ENCODE data around the gene ARHGAP27. TPM values are rescaled to one million over a fixed set of nuclear protein-coding genes. Genes with fewer than 3 reads are reported as not detected.

Gene ARHGAP27
- total and polyA plus RNA-seq, 2 of the 13 experiments (the other 11 are each of a cell fraction or from before 2014, with no cell fraction given): 15.5 to 18.9 TPM

DNA sequence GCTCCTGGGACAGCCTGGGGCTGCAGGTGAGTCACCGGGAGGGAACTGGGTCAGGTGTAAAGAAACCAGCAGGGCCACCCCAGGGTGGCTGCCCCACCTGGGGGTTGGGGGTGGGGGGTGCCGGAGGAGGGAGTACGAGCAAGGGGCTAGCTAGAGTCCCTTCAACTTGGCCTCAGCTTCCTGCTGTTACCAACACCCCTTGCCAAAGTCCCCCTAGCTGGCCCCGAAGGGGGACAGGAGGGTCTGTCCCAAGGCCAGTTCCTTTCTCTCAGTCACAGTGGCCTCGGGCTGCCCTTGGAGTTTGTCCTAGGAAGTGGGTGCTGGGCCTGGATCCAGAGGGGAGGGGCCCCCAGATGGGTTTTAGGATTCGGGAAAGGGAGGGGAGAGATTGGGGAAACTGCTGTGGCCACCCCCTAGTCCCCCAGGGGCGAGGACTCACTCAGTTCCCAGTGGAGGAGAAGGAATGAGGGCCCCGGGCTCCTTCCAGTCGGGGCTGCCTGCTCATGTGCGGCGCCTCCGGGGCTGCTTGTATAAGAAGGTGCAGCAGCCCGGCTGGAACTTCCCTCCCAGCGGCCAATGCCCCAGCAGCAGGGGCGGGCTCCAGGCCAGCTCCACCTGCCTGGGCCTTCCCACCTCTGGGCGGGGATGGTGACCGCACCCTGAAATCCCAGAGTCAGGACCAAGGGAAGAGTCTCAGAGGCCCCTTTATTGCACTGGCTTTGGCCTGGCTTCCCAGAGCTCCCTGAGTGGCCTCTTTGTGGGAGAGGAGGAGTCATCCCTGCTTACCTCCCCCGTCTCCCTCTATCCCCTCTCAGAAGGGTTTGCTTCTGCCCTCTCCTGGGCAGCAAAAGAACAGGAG is 7.3 kb downstream of the ARHGAP27 start (continued):
- TF ChIP-seq, protein P1, sequence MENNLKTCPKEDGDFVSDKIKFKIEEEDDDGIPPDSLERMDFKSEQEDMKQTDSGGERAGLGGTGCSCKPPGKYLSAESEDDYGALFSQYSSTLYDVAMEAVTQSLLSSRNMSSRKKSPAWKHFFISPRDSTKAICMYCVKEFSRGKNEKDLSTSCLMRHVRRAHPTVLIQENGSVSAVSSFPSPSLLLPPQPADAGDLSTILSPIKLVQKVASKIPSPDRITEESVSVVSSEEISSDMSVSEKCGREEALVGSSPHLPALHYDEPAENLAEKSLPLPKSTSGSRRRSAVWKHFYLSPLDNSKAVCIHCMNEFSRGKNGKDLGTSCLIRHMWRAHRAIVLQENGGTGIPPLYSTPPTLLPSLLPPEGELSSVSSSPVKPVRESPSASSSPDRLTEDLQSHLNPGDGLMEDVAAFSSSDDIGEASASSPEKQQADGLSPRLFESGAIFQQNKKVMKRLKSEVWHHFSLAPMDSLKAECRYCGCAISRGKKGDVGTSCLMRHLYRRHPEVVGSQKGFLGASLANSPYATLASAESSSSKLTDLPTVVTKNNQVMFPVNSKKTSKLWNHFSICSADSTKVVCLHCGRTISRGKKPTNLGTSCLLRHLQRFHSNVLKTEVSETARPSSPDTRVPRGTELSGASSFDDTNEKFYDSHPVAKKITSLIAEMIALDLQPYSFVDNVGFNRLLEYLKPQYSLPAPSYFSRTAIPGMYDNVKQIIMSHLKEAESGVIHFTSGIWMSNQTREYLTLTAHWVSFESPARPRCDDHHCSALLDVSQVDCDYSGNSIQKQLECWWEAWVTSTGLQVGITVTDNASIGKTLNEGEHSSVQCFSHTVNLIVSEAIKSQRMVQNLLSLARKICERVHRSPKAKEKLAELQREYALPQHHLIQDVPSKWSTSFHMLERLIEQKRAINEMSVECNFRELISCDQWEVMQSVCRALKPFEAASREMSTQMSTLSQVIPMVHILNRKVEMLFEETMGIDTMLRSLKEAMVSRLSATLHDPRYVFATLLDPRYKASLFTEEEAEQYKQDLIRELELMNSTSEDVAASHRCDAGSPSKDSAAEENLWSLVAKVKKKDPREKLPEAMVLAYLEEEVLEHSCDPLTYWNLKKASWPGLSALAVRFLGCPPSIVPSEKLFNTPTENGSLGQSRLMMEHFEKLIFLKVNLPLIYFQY (CRISPR knock-in tag; IDR thresholded peaks at IDR 0.05; ENCODE audit: borderline replicate concordance): no peak; the same call in 1 of the 2 replicates
- TF ChIP-seq PPARG (CRISPR knock-in tag; conservative IDR thresholded peaks at IDR 0.05) (0 out of 2 replicates have a peak, but pooled peaks have one; percentile 30), ZNF790 (CRISPR knock-in tag; IDR thresholded peaks at IDR 0.05; ENCODE audit: borderline replicate concordance) (no peak), ZNF143 (CRISPR knock-in tag; IDR thresholded peaks at IDR 0.05) (no peak; the same call in 1 of the 2 replicates), HOXA5 (CRISPR knock-in tag; IDR thresholded peaks at IDR 0.05) (no peak), EED (CRISPR knock-in tag; IDR thresholded peaks at IDR 0.05) (0 out of 2 replicates have a peak, but pooled peaks have one; percentile 39), ZNF607 (CRISPR knock-in tag; IDR thresholded peaks at IDR 0.05; ENCODE audit: borderline replicate concordance) (no peak), TSC22D2 (CRISPR knock-in tag; IDR thresholded peaks at IDR 0.05; ENCODE audit: borderline replicate concordance) (no peak; the same call in 1 of the 2 replicates), THYN1 (CRISPR knock-in tag; IDR thresholded peaks at IDR 0.05; ENCODE audit: borderline replicate concordance, low read depth) (no peak), TARDBP (CRISPR knock-in tag; IDR thresholded peaks at IDR 0.05) (0 out of 2 replicates have a peak, but pooled peaks have one; percentile 64), ZBTB20 (CRISPR knock-in tag; IDR thresholded peaks at IDR 0.05; ENCODE audit: borderline replicate concordance, low read depth) (no peak)
- TF ChIP-seq, protein P2, sequence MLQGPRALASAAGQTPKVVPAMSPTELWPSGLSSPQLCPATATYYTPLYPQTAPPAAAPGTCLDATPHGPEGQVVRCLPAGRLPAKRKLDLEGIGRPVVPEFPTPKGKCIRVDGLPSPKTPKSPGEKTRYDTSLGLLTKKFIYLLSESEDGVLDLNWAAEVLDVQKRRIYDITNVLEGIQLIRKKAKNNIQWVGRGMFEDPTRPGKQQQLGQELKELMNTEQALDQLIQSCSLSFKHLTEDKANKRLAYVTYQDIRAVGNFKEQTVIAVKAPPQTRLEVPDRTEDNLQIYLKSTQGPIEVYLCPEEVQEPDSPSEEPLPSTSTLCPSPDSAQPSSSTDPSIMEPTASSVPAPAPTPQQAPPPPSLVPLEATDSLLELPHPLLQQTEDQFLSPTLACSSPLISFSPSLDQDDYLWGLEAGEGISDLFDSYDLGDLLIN (CRISPR knock-in tag; IDR thresholded peaks at IDR 0.05; ENCODE audit: borderline replicate concordance): no peak
- TF ChIP-seq, protein P3, sequence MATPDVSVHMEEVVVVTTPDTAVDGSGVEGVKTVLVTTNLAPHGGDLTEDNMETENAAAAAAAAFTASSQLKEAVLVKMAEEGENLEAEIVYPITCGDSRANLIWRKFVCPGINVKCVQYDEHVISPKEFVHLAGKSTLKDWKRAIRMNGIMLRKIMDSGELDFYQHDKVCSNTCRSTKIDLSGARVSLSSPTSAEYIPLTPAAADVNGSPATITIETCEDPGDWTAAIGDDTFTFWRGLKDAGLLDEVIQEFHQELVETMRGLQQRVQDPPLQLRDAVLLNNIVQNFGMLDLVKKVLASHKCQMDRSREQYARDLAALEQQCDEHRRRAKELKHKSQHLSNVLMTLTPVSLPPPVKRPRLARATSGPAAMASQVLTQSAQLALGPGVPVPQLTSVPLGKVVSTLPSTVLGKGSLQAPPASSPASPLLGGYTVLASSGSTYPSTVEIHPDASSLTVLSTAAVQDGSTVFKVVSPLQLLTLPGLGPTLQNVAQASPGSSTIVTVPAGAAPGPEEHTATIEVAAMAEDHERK (CRISPR knock-in tag; IDR thresholded peaks at IDR 0.05; ENCODE audit: low read depth): no peak
- TF ChIP-seq, protein P4, sequence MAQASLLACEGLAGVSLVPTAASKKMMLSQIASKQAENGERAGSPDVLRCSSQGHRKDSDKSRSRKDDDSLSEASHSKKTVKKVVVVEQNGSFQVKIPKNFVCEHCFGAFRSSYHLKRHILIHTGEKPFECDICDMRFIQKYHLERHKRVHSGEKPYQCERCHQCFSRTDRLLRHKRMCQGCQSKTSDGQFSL (CRISPR knock-in tag; IDR thresholded peaks at IDR 0.05): no peak
- TF ChIP-seq, protein P5, sequence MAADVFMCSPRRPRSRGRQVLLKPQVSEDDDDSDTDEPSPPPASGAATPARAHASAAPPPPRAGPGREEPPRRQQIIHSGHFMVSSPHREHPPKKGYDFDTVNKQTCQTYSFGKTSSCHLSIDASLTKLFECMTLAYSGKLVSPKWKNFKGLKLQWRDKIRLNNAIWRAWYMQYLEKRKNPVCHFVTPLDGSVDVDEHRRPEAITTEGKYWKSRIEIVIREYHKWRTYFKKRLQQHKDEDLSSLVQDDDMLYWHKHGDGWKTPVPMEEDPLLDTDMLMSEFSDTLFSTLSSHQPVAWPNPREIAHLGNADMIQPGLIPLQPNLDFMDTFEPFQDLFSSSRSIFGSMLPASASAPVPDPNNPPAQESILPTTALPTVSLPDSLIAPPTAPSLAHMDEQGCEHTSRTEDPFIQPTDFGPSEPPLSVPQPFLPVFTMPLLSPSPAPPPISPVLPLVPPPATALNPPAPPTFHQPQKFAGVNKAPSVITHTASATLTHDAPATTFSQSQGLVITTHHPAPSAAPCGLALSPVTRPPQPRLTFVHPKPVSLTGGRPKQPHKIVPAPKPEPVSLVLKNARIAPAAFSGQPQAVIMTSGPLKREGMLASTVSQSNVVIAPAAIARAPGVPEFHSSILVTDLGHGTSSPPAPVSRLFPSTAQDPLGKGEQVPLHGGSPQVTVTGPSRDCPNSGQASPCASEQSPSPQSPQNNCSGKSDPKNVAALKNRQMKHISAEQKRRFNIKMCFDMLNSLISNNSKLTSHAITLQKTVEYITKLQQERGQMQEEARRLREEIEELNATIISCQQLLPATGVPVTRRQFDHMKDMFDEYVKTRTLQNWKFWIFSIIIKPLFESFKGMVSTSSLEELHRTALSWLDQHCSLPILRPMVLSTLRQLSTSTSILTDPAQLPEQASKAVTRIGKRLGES (CRISPR knock-in tag; IDR thresholded peaks at IDR 0.05; ENCODE audit: borderline replicate concordance): no peak

Data from HepG2 (cell line).